GM12873 (cell line): ENCODE data around the gene FANCF.

Experiments used
- TF ChIP-seq, protein P1 (sequence below): IDR thresholded peaks from 2 replicates; pipeline ENCODE4 v1.5.1; 2012; ENCODE audit warnings: low read depth, mild to moderate bottlenecking, moderate library complexity, low read length, control low read depth; ENCODE audit not compliant: insufficient read depth; ENCODE audit errors: missing control alignments

FANCF gene

GRCh38 chr11:22603933-22604332 is 21.7 kb downstream of the FANCF start:
- TF ChIP-seq, protein P1, sequence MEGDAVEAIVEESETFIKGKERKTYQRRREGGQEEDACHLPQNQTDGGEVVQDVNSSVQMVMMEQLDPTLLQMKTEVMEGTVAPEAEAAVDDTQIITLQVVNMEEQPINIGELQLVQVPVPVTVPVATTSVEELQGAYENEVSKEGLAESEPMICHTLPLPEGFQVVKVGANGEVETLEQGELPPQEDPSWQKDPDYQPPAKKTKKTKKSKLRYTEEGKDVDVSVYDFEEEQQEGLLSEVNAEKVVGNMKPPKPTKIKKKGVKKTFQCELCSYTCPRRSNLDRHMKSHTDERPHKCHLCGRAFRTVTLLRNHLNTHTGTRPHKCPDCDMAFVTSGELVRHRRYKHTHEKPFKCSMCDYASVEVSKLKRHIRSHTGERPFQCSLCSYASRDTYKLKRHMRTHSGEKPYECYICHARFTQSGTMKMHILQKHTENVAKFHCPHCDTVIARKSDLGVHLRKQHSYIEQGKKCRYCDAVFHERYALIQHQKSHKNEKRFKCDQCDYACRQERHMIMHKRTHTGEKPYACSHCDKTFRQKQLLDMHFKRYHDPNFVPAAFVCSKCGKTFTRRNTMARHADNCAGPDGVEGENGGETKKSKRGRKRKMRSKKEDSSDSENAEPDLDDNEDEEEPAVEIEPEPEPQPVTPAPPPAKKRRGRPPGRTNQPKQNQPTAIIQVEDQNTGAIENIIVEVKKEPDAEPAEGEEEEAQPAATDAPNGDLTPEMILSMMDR, result no peak

GRCh38 chr11:22602504-22602903 is 23.1 kb downstream of the FANCF start:
- TF ChIP-seq, protein P1, result no peak

DNA sequence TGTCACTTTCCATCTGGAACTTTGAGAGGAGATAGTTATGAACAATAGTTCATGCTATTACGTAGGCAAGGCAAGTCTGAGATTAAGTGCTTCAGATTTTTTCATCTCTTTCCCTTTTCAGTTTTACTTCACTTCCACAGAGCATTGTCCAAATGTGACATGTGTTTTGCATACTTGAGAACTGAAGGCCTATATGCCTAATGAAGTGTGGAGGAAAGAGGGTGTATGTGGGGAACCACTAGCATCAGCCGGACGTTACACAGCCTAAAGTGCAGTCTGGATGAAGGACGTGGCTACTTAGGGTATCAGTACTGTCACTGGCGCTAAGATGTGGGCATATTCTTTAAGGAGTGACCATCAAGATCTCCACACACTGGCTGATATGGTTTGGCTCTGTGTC is 26.2 kb downstream of the FANCF start:
- TF ChIP-seq, protein P1, result no peak

DNA sequence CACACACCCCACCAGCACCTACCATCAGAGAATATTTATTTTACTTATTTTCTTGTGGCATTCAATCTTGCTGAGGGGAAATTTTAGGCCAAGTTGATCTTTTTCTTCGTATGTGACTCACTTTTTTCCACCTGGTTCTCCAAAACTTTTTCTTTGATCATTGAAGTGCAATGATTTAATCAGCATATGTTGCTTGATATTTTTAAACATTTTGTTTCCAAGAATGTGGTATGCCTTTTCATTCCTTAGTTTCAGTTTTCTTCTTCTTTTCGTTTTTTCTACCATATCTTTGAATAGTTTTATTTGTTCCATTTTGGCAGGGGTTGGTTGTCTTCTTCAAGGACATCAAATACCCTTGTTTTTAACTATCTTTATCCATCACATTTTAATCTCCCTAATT is 28.6 kb downstream of the FANCF start:
- TF ChIP-seq, protein P1, result no peak

- TF ChIP-seq, protein P1, result no peak
Observed at GRCh38 chr11:22584976-22585375, 40.6 kb downstream of the FANCF start.

DNA sequence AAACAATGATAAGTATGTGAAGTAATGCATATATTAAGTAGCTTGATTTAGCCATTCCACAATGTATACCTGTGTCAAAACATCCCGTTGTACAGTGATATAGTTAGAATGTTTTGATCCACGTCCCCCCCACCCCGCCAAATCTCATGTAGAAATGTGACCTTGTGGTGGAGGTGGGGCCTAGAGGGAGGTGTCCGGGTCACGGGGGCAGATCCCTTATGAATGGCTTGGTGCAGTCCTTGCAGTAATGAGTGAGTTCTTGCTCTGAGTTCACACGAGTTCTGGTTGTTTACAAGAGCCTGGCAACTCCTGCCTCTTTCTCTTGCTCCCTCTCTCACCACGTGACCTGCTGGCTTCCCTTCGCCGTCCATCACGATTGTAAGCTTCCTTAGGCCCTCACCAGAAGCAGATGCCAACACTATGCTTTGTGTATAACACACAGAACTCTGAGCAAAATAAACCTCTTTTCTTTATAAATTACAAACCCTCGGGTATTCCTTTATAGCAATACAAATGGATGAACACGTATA is 41.6 kb downstream of the FANCF start:
- TF ChIP-seq, protein P1, result no peak

DNA sequence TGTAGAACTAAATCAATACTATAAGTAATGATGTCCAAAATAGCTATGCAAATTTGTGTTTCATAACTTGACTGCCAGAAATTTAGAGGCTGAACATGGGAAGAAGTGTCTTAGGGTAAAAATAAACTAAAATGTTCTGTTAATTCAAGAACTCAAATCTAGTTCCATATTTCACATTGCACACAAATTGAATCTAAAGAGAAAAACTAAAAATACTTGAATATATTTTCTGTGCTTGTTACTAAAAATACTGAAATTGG is 43.5 kb downstream of the FANCF start:
- TF ChIP-seq, protein P1, result no peak

GRCh38 chr11:22581354-22582150 is 44.1 kb downstream of the FANCF start:
- TF ChIP-seq, protein P1, result no peak
